Glutamatergic neuron (in vitro differentiated cells): ENCODE data around the gene ASS1. TPM values are rescaled to one million over a fixed set of nuclear protein-coding genes. Genes with fewer than 3 reads are reported as not detected.

Experiments used
- DNase-seq: peaks from one replicate; pipeline ENCODE4 v3.0.0; 2022
- H3K27ac Mint-ChIP-seq: one replicate; pipeline ENCODE4 v1.8.0; 2020; ENCODE audit warnings: mild to moderate bottlenecking, mixed read lengths, inconsistent platforms; ENCODE audit not compliant: unreplicated experiment
- H3K27me3 Mint-ChIP-seq: one replicate; pipeline ENCODE4 v1.8.0; 2020; ENCODE audit warnings: mild to moderate bottlenecking, moderate library complexity, mixed read lengths, inconsistent platforms; ENCODE audit not compliant: unreplicated experiment
- H3K36me3 Mint-ChIP-seq: one replicate; pipeline ENCODE4 v1.8.0; 2020; ENCODE audit warnings: mild to moderate bottlenecking, mixed read lengths, inconsistent platforms; ENCODE audit not compliant: unreplicated experiment
- H3K4me1 Mint-ChIP-seq: one replicate; pipeline ENCODE4 v1.8.0; 2020; ENCODE audit warnings: mild to moderate bottlenecking, low read depth, mixed read lengths, inconsistent platforms; ENCODE audit not compliant: unreplicated experiment
- H3K4me3 Mint-ChIP-seq: one replicate; pipeline ENCODE4 v1.8.0; 2020; ENCODE audit warnings: mild to moderate bottlenecking, mixed read lengths, inconsistent platforms; ENCODE audit not compliant: unreplicated experiment
- H3K9me3 Mint-ChIP-seq: one replicate; pipeline ENCODE4 v1.8.0; 2020; ENCODE audit warnings: mild to moderate bottlenecking, moderate library complexity, mixed read lengths, inconsistent platforms; ENCODE audit not compliant: unreplicated experiment
- CTCF ChIP-seq: fragments of 200-600 bp; sonication (generic); IDR thresholded peaks from one replicate; pipeline ENCODE4 v1.5.0; 2021; ENCODE audit not compliant: partially characterized antibody, unreplicated experiment
- total RNA-seq: library from RNA; stranded (reverse); fragmentation: NEBNext Ultra II Directional; extraction: Animal tissue kit (Norgen Biotek cat#: 25700); gene quantifications from one replicate; pipeline ENCODE4 v1.2.1, GENCODE V29; 2021; ENCODE audit not compliant: unreplicated experiment

ASS1 gene
- total RNA-seq, 1 donor from 2014 or later: 31.5 TPM

GRCh38 chr9:130458804-130459067 is 14.0 kb downstream of the ASS1 start:
- H3K9me3 Mint-ChIP-seq: peaks cover 7% of the 10 kb centered on the region
- peaks cover 5% of the 10 kb centered on the region for H3K27me3 Mint-ChIP-seq
- no peak overlapping the region for H3K4me3 Mint-ChIP-seq
- no peak for TF ChIP-seq CTCF
- no peaks in the 10 kb centered on the region for H3K36me3 Mint-ChIP-seq
- no peak for DNase-seq
- no peak overlapping the region for H3K27ac Mint-ChIP-seq
- H3K4me1 Mint-ChIP-seq: peaks cover 4% of the 10 kb centered on the region

- Mint-ChIP-seq H3K36me3 (no peaks in the 10 kb centered on the region), H3K9me3 (peaks cover 7% of the 10 kb centered on the region), H3K27me3 (peaks cover 5% of the 10 kb centered on the region), H3K4me1 (peaks cover 4% of the 10 kb centered on the region), H3K27ac (no peak overlapping the region), H3K4me3 (no peak overlapping the region)
- TF ChIP-seq CTCF: no peak
- no peak for DNase-seq
Measured at GRCh38 chr9:130459151-130459550, 14.4 kb downstream of the ASS1 start.

GRCh38 chr9:130459941-130460669 is 15.3 kb downstream of the ASS1 start:
- DNase-seq: no peak
- Mint-ChIP-seq H3K4me3 (no peak overlapping the region), H3K27me3 (peaks cover 7% of the 10 kb centered on the region), H3K9me3 (peaks cover 9% of the 10 kb centered on the region), H3K4me1 (peaks cover 4% of the 10 kb centered on the region), H3K27ac (no peak overlapping the region), H3K36me3 (no peaks in the 10 kb centered on the region)
- TF ChIP-seq CTCF: no peak

GRCh38 chr9:130461218-130461630 is 16.5 kb downstream of the ASS1 start:
- DNase-seq: peak; percentile 91
- Mint-ChIP-seq H3K4me1 (peaks cover 9% of the 10 kb centered on the region), H3K36me3 (no peaks in the 10 kb centered on the region), H3K9me3 (peaks cover 9% of the 10 kb centered on the region), H3K4me3 (no peak overlapping the region), H3K27ac (no peak overlapping the region), H3K27me3 (peaks cover 7% of the 10 kb centered on the region)
- TF ChIP-seq CTCF: peak; percentile 100

GRCh38 chr9:130461731-130462130 is 17.0 kb downstream of the ASS1 start:
- H3K4me1 Mint-ChIP-seq: peaks cover 10% of the 10 kb centered on the region
- H3K27ac Mint-ChIP-seq: no peak overlapping the region
- no peak overlapping the region for H3K4me3 Mint-ChIP-seq
- peaks cover 9% of the 10 kb centered on the region for H3K9me3 Mint-ChIP-seq
- H3K27me3 Mint-ChIP-seq: peaks cover 7% of the 10 kb centered on the region
- DNase-seq: no peak
- TF ChIP-seq CTCF: no peak
- no peaks in the 10 kb centered on the region for H3K36me3 Mint-ChIP-seq
